Activated T-helper 17 cell treated with anti-CD3 and anti-CD28 coated beads, Interleukin-2, amount 50 U/mL, for 72 hours (primary cell): ENCODE data around the gene ZCWPW1. TPM values are rescaled to one million over a fixed set of nuclear protein-coding genes. Genes with fewer than 3 reads are reported as not detected.
"Not testable (repeated sequence)": the region's sequence is repeated elsewhere in the genome, so short reads cannot be mapped to it uniquely, and the experiment has no call there.

Experiments used
- ATAC-seq: fragments of 150-1000 bp; cut with Tn5 transposase; replicated peaks from 2 replicates; pipeline ENCODE4 v1.10.0; 2021; ENCODE audit warnings: mild to moderate bottlenecking, moderate library complexity
- H3K27ac Mint-ChIP-seq: one replicate; pipeline ENCODE4 v1.8.0; 2022; ENCODE audit warnings: mixed read lengths
- H3K27me3 Mint-ChIP-seq: one replicate; pipeline ENCODE4 v1.8.0; 2022; ENCODE audit warnings: mixed read lengths
- H3K36me3 Mint-ChIP-seq: one replicate; pipeline ENCODE4 v1.8.0; 2022; ENCODE audit warnings: low read depth, mild to moderate bottlenecking, mixed read lengths
- H3K4me1 Mint-ChIP-seq: one replicate; pipeline ENCODE4 v1.8.0; 2022; ENCODE audit warnings: mixed read lengths
- H3K4me3 Mint-ChIP-seq: one replicate; pipeline ENCODE4 v1.8.0; 2022; ENCODE audit warnings: mild to moderate bottlenecking, mixed read lengths
- H3K9me3 Mint-ChIP-seq: one replicate; pipeline ENCODE4 v1.8.0; 2022; ENCODE audit warnings: mixed read lengths
- total RNA-seq, 2 donors: library from RNA; stranded (reverse); gene quantifications; one replicate each; pipeline ENCODE4 v1.2.3, GENCODE V29; 2022

ZCWPW1 gene
- total RNA-seq, 2 donors from 2014 or later, result 3.1 to 3.8 TPM

GRCh38 chr7:100358027-100358856 is 70.3 kb downstream of the ZCWPW1 start, which contains the start of gene PILRB:
TSS of gene PILRB (plus strand) at chr7:100358117. CDS start at chr7:100358303, 186 bp downstream.
- Mint-ChIP-seq H3K4me3 (no peak within 1 kb of the TSS), H3K36me3 (peaks cover 86% of the 10 kb centered on the region), H3K4me1 (peaks cover 4% of the 10 kb centered on the region), H3K27me3 (no peaks in the 10 kb centered on the region), H3K9me3 (no peaks in the 10 kb centered on the region), H3K27ac (no peak within 1 kb of the TSS)
- ATAC-seq, result no peak

- peaks cover 4% of the 10 kb centered on the region for H3K4me1 Mint-ChIP-seq
- no peak overlapping the region for H3K4me3 Mint-ChIP-seq
- no peaks in the 10 kb centered on the region for H3K27me3 Mint-ChIP-seq
- no peak overlapping the region for H3K27ac Mint-ChIP-seq
- ATAC-seq, result no peak
- no peaks in the 10 kb centered on the region for H3K9me3 Mint-ChIP-seq
- peaks cover 83% of the 10 kb centered on the region for H3K36me3 Mint-ChIP-seq
These were observed 71.4 kb downstream of the ZCWPW1 start for GRCh38 chr7:100357131-100357561.

- Mint-ChIP-seq H3K4me1 (peaks cover 4% of the 10 kb centered on the region), H3K9me3 (no peaks in the 10 kb centered on the region), H3K27me3 (no peaks in the 10 kb centered on the region), H3K4me3 (no peak overlapping the region), H3K27ac (no peak overlapping the region), H3K36me3 (peaks cover 80% of the 10 kb centered on the region)
- ATAC-seq, result no peak
These were observed 72.0 kb downstream of the ZCWPW1 start for GRCh38 chr7:100356416-100357068.

GRCh38 chr7:100353685-100354330 is 74.7 kb downstream of the ZCWPW1 start:
- peak; percentile 54 for ATAC-seq
- Mint-ChIP-seq H3K27ac (peak overlapping the region; percentile 61), H3K27me3 (no peaks in the 10 kb centered on the region), H3K4me3 (no peak overlapping the region), H3K4me1 (no peaks in the 10 kb centered on the region), H3K9me3 (no peaks in the 10 kb centered on the region), H3K36me3 (peaks cover 80% of the 10 kb centered on the region)

- Mint-ChIP-seq H3K27me3 (no peaks in the 10 kb centered on the region), H3K36me3 (peaks cover 83% of the 10 kb centered on the region), H3K9me3 (no peaks in the 10 kb centered on the region), H3K27ac (peak overlapping the region; percentile 61), H3K4me3 (no peak overlapping the region), H3K4me1 (no peaks in the 10 kb centered on the region)
- peak; percentile 4 for ATAC-seq
These were observed 75.4 kb downstream of the ZCWPW1 start for GRCh38 chr7:100352984-100353684.

GRCh38 chr7:100352230-100352781 is 76.2 kb downstream of the ZCWPW1 start:
- H3K4me1 Mint-ChIP-seq, H3K27ac Mint-ChIP-seq, H3K27me3 Mint-ChIP-seq, H3K4me3 Mint-ChIP-seq, H3K9me3 Mint-ChIP-seq: not testable (repeated sequence)
- ATAC-seq, result peak; percentile 51
- peaks cover 83% of the 10 kb centered on the region for H3K36me3 Mint-ChIP-seq

GRCh38 chr7:100351657-100352058 is 76.8 kb downstream of the ZCWPW1 start:
- Mint-ChIP-seq H3K27ac (peak overlapping the region; percentile 72), H3K36me3 (peaks cover 86% of the 10 kb centered on the region), H3K27me3 (no peaks in the 10 kb centered on the region), H3K4me3 (no peak overlapping the region), H3K4me1 (no peaks in the 10 kb centered on the region), H3K9me3 (no peaks in the 10 kb centered on the region)
- ATAC-seq, result no peak

Other genes starting within 250 kb of the ZCWPW1 start
- gene PVRIG, start 208.8 kb downstream of the ZCWPW1 start, total RNA-seq, result 10 to 100 TPM; 16.1 to 28.5 TPM
- gene SPDYE3, start 121.0 kb downstream of the ZCWPW1 start, total RNA-seq, result not detected
- 10 to 100 TPM; 36.5 to 63.4 TPM for gene PILRB, start 70.6 kb downstream of the ZCWPW1 start, total RNA-seq
- gene PILRA, start 55.2 kb downstream of the ZCWPW1 start, total RNA-seq, result 1 to 10 TPM; 2.7 to 7.0 TPM
- 10 to 100 TPM; 59.5 to 65.2 TPM for gene MEPCE, start 1.1 kb upstream of the ZCWPW1 start, total RNA-seq
- 10 to 100 TPM; 51.2 to 63.6 TPM for gene PPP1R35, start 7.8 kb upstream of the ZCWPW1 start, total RNA-seq
- 10 to 100 TPM in 1 of 2 donors, 1 to 10 TPM in 1; 3.3 to 17.3 TPM for gene SPACDR, start 35.6 kb upstream of the ZCWPW1 start, total RNA-seq
- gene TSC22D4, start 50.5 kb upstream of the ZCWPW1 start, total RNA-seq, result 100 to 1,000 TPM in 1 of 2 donors, 10 to 100 TPM in 1; 88.5 to 163 TPM
- under 1 TPM; 0.15 to 0.19 TPM for gene NYAP1, start 55.2 kb upstream of the ZCWPW1 start, total RNA-seq
- gene AGFG2, start 110.5 kb upstream of the ZCWPW1 start, total RNA-seq, result 10 to 100 TPM; 48.3 to 50.7 TPM
- 10 to 100 TPM in 1 of 2 donors, 1 to 10 TPM in 1; 7.6 to 12.9 TPM for gene SAP25, start 145.2 kb upstream of the ZCWPW1 start, total RNA-seq
- 10 to 100 TPM; 81.1 to 96.4 TPM for gene LRCH4, start 157.4 kb upstream of the ZCWPW1 start, total RNA-seq
- 1 to 10 TPM; 1.5 to 5.6 TPM for gene FBXO24, start 157.6 kb upstream of the ZCWPW1 start, total RNA-seq
- 10 to 100 TPM; 10.7 to 22.2 TPM for gene PCOLCE, start 173.7 kb upstream of the ZCWPW1 start, total RNA-seq
- gene MOSPD3, start 183.8 kb upstream of the ZCWPW1 start, total RNA-seq, result 10 to 100 TPM; 21.0 to 32.7 TPM
- gene TFR2, start 212.8 kb upstream of the ZCWPW1 start, total RNA-seq, result 10 to 100 TPM; 30.8 to 39.4 TPM
- gene ACTL6B, start 227.7 kb upstream of the ZCWPW1 start, total RNA-seq, result not detected
- gene GNB2, start 245.0 kb upstream of the ZCWPW1 start, total RNA-seq, result 100 to 1,000 TPM; 181 to 271 TPM